Neural progenitor cell (in vitro differentiated cells): Measurements from ENCODE around the gene SSC5D. TPM values are rescaled to one million over a fixed set of nuclear protein-coding genes. Genes with fewer than 3 reads are reported as not detected.

Source experiments
- DNase-seq: peaks from one replicate; pipeline ENCODE4 v3.0.0-alpha.2; 2016; ENCODE audit warnings: low spot score
- H2AFZ ChIP-seq: fragments of 200-600 bp; sonication (generic); replicated peaks from 2 replicates; pipeline ENCODE4 v1.6.1; 2016; ENCODE audit warnings: antibody characterized with exemption
- H3F3A ChIP-seq: fragments of 200-600 bp; sonication (generic); 2 replicates; pipeline ENCODE4 v1.6.1; 2016; ENCODE audit warnings: antibody characterized with exemption, low read depth
- H3K27ac ChIP-seq: fragments of 200-600 bp; sonication (generic); 2 replicates; pipeline ENCODE4 v1.5.1; 2016; ENCODE audit warnings: mild to moderate bottlenecking
- H3K27me3 ChIP-seq: fragments of 200-600 bp; sonication (generic); 2 replicates; pipeline ENCODE4 v1.6.1; 2016; ENCODE audit warnings: mild to moderate bottlenecking, moderate library complexity
- H3K36me3 ChIP-seq: fragments of 200-600 bp; sonication (generic); 2 replicates; pipeline ENCODE4 v1.5.1; 2016
- H3K4me1 ChIP-seq: fragments of 200-600 bp; sonication (generic); 2 replicates; pipeline ENCODE4 v1.6.1; 2016; ENCODE audit warnings: mixed run types
- H3K4me2 ChIP-seq: fragments of 200-600 bp; sonication (generic); 2 replicates; pipeline ENCODE4 v1.6.1; 2016
- H3K4me3 ChIP-seq: fragments of 200-600 bp; sonication (generic); 2 replicates; pipeline ENCODE4 v1.5.1; 2016
- H3K79me2 ChIP-seq: fragments of 200-600 bp; sonication (generic); 2 replicates; pipeline ENCODE4 v1.6.1; 2016; ENCODE audit warnings: low read depth
- H3K9ac ChIP-seq: fragments of 200-600 bp; sonication (generic); 2 replicates; pipeline ENCODE4 v1.6.1; 2016
- H3K9me3 ChIP-seq: fragments of 200-600 bp; sonication (generic); 2 replicates; pipeline ENCODE4 v1.5.1; 2016; ENCODE audit warnings: low read depth
- H4K20me1 ChIP-seq: fragments of 200-600 bp; sonication (generic); 2 replicates; pipeline ENCODE4 v1.6.1; 2016; ENCODE audit warnings: low read depth
- H3K27ac Mint-ChIP-seq: 3 replicates; pipeline ENCODE4 v1.8.0; 2021; ENCODE audit warnings: mixed read lengths
- H3K27me3 Mint-ChIP-seq: 2 replicates; pipeline ENCODE4 v1.8.0; 2022; ENCODE audit warnings: low read depth, mild to moderate bottlenecking, inconsistent platforms, moderate library complexity, mixed read lengths; ENCODE audit not compliant: insufficient read depth
- H3K36me3 Mint-ChIP-seq: 3 replicates; pipeline ENCODE4 v1.8.0; 2021; ENCODE audit warnings: mixed read lengths
- H3K4me1 Mint-ChIP-seq: 3 replicates; pipeline ENCODE4 v1.8.0; 2021; ENCODE audit warnings: mixed read lengths
- H3K4me3 Mint-ChIP-seq: 3 replicates; pipeline ENCODE4 v1.8.0; 2021; ENCODE audit warnings: mild to moderate bottlenecking, moderate library complexity, mixed read lengths
- H3K9me3 Mint-ChIP-seq: 3 replicates; pipeline ENCODE4 v1.8.0; 2020; ENCODE audit warnings: mixed read lengths
- CTCF ChIP-seq: fragments of 200-600 bp; sonication (generic); IDR thresholded peaks from 2 replicates; pipeline ENCODE4 v1.5.1; 2017; ENCODE audit warnings: antibody characterized with exemption, mild to moderate bottlenecking
- EZH2 ChIP-seq: fragments of 200-600 bp; sonication (generic); IDR thresholded peaks from 2 replicates; pipeline ENCODE4 v1.6.1; 2017; ENCODE audit warnings: antibody characterized with exemption, mild to moderate bottlenecking, moderate library complexity
- EZH2phosphoT487 ChIP-seq: fragments of 200-600 bp; sonication (generic); IDR thresholded peaks from 2 replicates; pipeline ENCODE4 v1.6.1; 2017; ENCODE audit warnings: antibody characterized with exemption
- total RNA-seq: library from RNA; depleted of rRNA; stranded (reverse); fragments of >200 nt; gene quantifications from 2 replicates; pipeline ENCODE4 v1.2.3, GENCODE V29; 2015; ENCODE audit warnings: low replicate concordance

SSC5D gene
- total RNA-seq, 1 donor from 2014 or later, result not detected

GRCh38 chr19:55456347-55456746 lies 31.9 kb upstream of the SSC5D start:
- TF ChIP-seq EZH2 (no peak), CTCF (no peak), EZH2phosphoT487 (no peak)
- Histone ChIP-seq H3K4me3 (no peak overlapping the region), H3F3A (peaks cover 30% of the 10 kb centered on the region), H3K27ac (no peak overlapping the region), H2AFZ (no peak overlapping the region), H3K36me3 (no peaks in the 10 kb centered on the region), H3K9me3 (no peaks in the 10 kb centered on the region), H4K20me1 (peaks cover 20% of the 10 kb centered on the region), H3K79me2 (no peaks in the 10 kb centered on the region), H3K4me1 (peaks cover 23% of the 10 kb centered on the region), H3K27me3 (peaks cover 21% of the 10 kb centered on the region), H3K4me2 (no peak overlapping the region), H3K9ac (no peak overlapping the region)
- no peak for DNase-seq
- H3K36me3 Mint-ChIP-seq, result no peaks in the 10 kb centered on the region
- no peaks in the 10 kb centered on the region for H3K9me3 Mint-ChIP-seq
- H3K4me1 Mint-ChIP-seq, result peaks cover 39% of the 10 kb centered on the region
- H3K27ac Mint-ChIP-seq, result no peak overlapping the region
- H3K4me3 Mint-ChIP-seq, result no peak overlapping the region
- peaks cover 14% of the 10 kb centered on the region for H3K27me3 Mint-ChIP-seq

- Histone ChIP-seq H3K27me3 (peaks cover 6% of the 10 kb centered on the region), H3K27ac (no peak overlapping the region), H2AFZ (no peak overlapping the region), H3K9me3 (no peaks in the 10 kb centered on the region), H3F3A (peaks cover 39% of the 10 kb centered on the region), H3K36me3 (no peaks in the 10 kb centered on the region), H4K20me1 (peaks cover 10% of the 10 kb centered on the region), H3K4me3 (no peak overlapping the region), H3K79me2 (no peaks in the 10 kb centered on the region), H3K4me2 (no peak overlapping the region), H3K4me1 (peaks cover 12% of the 10 kb centered on the region), H3K9ac (no peak overlapping the region)
- Mint-ChIP-seq H3K36me3 (no peaks in the 10 kb centered on the region), H3K27ac (no peak overlapping the region), H3K4me1 (peaks cover 41% of the 10 kb centered on the region), H3K4me3 (peak overlapping the region; percentile 67), H3K27me3 (peaks cover 12% of the 10 kb centered on the region), H3K9me3 (no peaks in the 10 kb centered on the region)
- no peak for DNase-seq
- TF ChIP-seq EZH2phosphoT487 (no peak), EZH2 (no peak), CTCF (no peak)
These were observed 30.4 kb upstream of the SSC5D start for GRCh38 chr19:55457683-55458457.

GRCh38 chr19:55459551-55459949 lies 28.7 kb upstream of the SSC5D start:
- no peaks in the 10 kb centered on the region for H3K36me3 Mint-ChIP-seq

More at GRCh38 chr19:55459551-55459949, 28.7 kb upstream of the SSC5D start:
- peaks cover 38% of the 10 kb centered on the region for H3K4me1 Mint-ChIP-seq
- H3K9me3 ChIP-seq, result no peaks in the 10 kb centered on the region
- peaks cover 8% of the 10 kb centered on the region for H3K27me3 Mint-ChIP-seq
- H3K36me3 ChIP-seq, result no peaks in the 10 kb centered on the region
- H3K4me2 ChIP-seq, result peak overlapping the region; percentile 71
- no peak overlapping the region for H3K4me3 ChIP-seq
- peaks cover 27% of the 10 kb centered on the region for H3F3A ChIP-seq
- no peaks in the 10 kb centered on the region for H3K9me3 Mint-ChIP-seq
- H3K27ac Mint-ChIP-seq, result no peak overlapping the region
- no peaks in the 10 kb centered on the region for H3K79me2 ChIP-seq
- TF ChIP-seq EZH2phosphoT487 (no peak), EZH2 (no peak), CTCF (no peak)
- peaks cover under 1% of the 10 kb centered on the region for H4K20me1 ChIP-seq
- H2AFZ ChIP-seq, result no peak overlapping the region
- peaks cover 18% of the 10 kb centered on the region for H3K4me1 ChIP-seq
- no peaks in the 10 kb centered on the region for H3K27me3 ChIP-seq
- no peak overlapping the region for H3K9ac ChIP-seq
- peak overlapping the region; percentile 87 for H3K4me3 Mint-ChIP-seq
- no peak for DNase-seq
- no peak overlapping the region for H3K27ac ChIP-seq
